ENCODE results near the gene ZRANB3. TPM values are rescaled to one million over a fixed set of nuclear protein-coding genes. Genes with fewer than 3 reads are reported as not detected.
"Not testable (repeated sequence)": the region's sequence is repeated elsewhere in the genome, so short reads cannot be mapped to it uniquely, and the experiment has no call there.

The ZRANB3 gene
- total RNA-seq, 3 donors from 2014 or later, result 3.2 to 6.1 (median 5.6) TPM

DNA sequence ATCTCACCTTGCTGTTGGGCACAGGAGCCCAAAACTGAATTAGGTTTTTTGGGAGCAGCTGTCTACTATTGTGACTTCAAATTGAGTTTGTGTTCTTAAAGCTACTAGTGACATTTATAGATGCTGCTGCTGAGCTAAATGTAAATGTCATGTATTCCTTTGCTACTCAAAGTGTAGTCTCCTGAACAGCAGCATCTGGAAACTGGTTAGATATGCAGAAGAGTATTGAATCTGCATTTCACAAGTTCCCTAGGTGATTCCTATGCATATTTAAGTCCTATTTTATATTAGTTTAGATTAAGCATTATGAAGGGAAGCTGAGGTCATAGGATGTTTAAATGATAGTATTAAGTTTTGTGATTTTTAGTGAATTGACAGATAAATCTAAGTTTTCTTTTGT, 411.4 kb downstream of the ZRANB3 start:
- Histone ChIP-seq H3K27ac (no peak overlapping the region), H3K4me3 (no peak overlapping the region), H3K9me3 (no peaks in the 10 kb centered on the region), H3K27me3 (no peaks in the 10 kb centered on the region), H3K4me1 (no peaks in the 10 kb centered on the region), H3K36me3 (no peaks in the 10 kb centered on the region)
- DNase-seq (ENCODE audit: low spot score in 2 of 2), result no peak
- no peak for TF ChIP-seq POLR2A (IDR thresholded peaks at IDR 0.05)
- TF ChIP-seq POLR2AphosphoS5 (IDR thresholded peaks at IDR 0.05), result no peak
- TF ChIP-seq CTCF (IDR thresholded peaks at IDR 0.05), result no peak
- intact Hi-C loops (cut with DNase I; ENCODE audit: low total_unique reads), result no loop called here

GRCh38 chr2:135113322-135113721, 417.7 kb downstream of the ZRANB3 start:
- no peak for DNase-seq (ENCODE audit: low spot score in 2 of 2)
- H3K4me1 ChIP-seq, result no peaks in the 10 kb centered on the region
- no peak overlapping the region for H3K27ac ChIP-seq
- no peaks in the 10 kb centered on the region for H3K27me3 ChIP-seq
- no peaks in the 10 kb centered on the region for H3K36me3 ChIP-seq
- no peak for TF ChIP-seq CTCF (IDR thresholded peaks at IDR 0.05)
- no peak for TF ChIP-seq POLR2AphosphoS5 (IDR thresholded peaks at IDR 0.05)
- TF ChIP-seq POLR2A (IDR thresholded peaks at IDR 0.05), result no peak
- no peak overlapping the region for H3K4me3 ChIP-seq
- intact Hi-C loops (cut with DNase I; ENCODE audit: low total_unique reads), result no loop called here
- H3K9me3 ChIP-seq, result no peaks in the 10 kb centered on the region

DNA sequence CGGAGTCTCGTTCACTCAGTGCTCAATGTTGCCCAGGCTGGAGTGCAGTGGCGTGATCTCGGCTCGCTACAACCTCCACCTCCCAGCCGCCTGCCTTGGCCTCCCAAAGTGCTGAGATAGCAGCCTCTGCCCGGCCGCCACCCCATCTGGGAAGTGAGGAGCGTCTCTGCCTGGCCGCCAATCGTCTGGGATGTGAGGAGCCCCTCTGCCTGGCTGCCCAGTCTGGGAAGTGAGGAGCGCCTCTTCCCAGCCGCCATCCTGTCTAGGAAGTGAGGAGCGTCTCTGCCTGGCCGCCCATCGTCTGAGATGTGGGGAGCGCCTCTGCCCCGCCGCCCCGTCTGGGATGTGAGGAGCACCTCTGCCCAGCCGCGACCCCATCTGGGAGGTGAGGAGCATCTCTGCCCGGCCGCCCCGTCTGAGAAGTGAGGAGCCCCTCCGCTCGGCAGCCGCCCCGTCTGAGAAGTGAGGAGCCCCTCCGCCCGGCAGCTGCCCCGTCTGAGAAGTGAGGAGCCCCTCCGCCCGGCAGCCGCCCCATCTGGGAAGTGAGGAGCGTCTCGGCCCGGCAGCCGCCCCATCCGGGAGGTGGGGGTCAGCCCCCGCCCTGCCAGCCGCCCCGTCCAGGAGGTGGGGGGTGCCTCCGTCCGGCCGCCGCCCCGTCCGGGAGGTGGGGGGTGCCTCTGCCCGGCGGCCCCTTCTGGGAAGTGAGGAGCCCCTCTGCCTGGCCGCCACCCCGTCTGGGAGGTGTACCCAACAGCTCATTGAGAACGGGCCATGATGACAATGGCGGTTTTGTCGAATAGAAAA, 425.3 kb downstream of the ZRANB3 start:
- intact Hi-C loops (cut with DNase I; ENCODE audit: low total_unique reads); DNase-seq (ENCODE audit: low spot score in 2 of 2); H3K27ac ChIP-seq; H3K36me3 ChIP-seq; H3K4me1 ChIP-seq; H3K4me3 ChIP-seq; H3K9me3 ChIP-seq; H3K27me3 ChIP-seq: not testable (repeated sequence)

GRCh38 chr2:135103843-135104242, 427.2 kb downstream of the ZRANB3 start:
- DNase-seq (ENCODE audit: low spot score in 2 of 2), result no peak
- no peaks in the 10 kb centered on the region for H3K9me3 ChIP-seq
- no peaks in the 10 kb centered on the region for H3K4me1 ChIP-seq
- intact Hi-C loops (cut with DNase I; ENCODE audit: low total_unique reads), result no loop called here
- H3K27ac ChIP-seq, result no peak overlapping the region
- TF ChIP-seq POLR2AphosphoS5 (IDR thresholded peaks at IDR 0.05) (no peak), POLR2A (IDR thresholded peaks at IDR 0.05) (no peak), CTCF (IDR thresholded peaks at IDR 0.05) (no peak)
- H3K4me3 ChIP-seq, result no peak overlapping the region
- no peaks in the 10 kb centered on the region for H3K27me3 ChIP-seq
- H3K36me3 ChIP-seq, result no peaks in the 10 kb centered on the region

- Histone ChIP-seq H3K9me3 (no peaks in the 10 kb centered on the region), H3K4me3 (no peak overlapping the region), H3K27ac (no peak overlapping the region), H3K4me1 (no peaks in the 10 kb centered on the region), H3K27me3 (no peaks in the 10 kb centered on the region), H3K36me3 (no peaks in the 10 kb centered on the region)
- intact Hi-C loops (cut with DNase I; ENCODE audit: low total_unique reads), result no loop called here
- TF ChIP-seq POLR2AphosphoS5 (IDR thresholded peaks at IDR 0.05), result no peak
- TF ChIP-seq CTCF (IDR thresholded peaks at IDR 0.05), result no peak
- no peak for TF ChIP-seq POLR2A (IDR thresholded peaks at IDR 0.05)
- DNase-seq (ENCODE audit: low spot score in 2 of 2), result no peak
Measured at GRCh38 chr2:135099802-135100483, 431.1 kb downstream of the ZRANB3 start.
